Measurements from ENCODE around the gene TMED5.

Gene TMED5

GRCh38 chr1:93120614-93121013 is 59.6 kb downstream of the TMED5 start:
- no peak for FAIRE-seq

GRCh38 chr1:93114391-93114790 is 65.8 kb downstream of the TMED5 start:
- FAIRE-seq: no peak

GRCh38 chr1:93113127-93113526 is 67.1 kb downstream of the TMED5 start:
- no peak for FAIRE-seq

GRCh38 chr1:93111561-93111960 is 68.7 kb downstream of the TMED5 start:
- no peak for FAIRE-seq

GRCh38 chr1:93111065-93111464 is 69.1 kb downstream of the TMED5 start:
- FAIRE-seq: no peak

GRCh38 chr1:93109578-93109977 is 70.6 kb downstream of the TMED5 start:
- no peak for FAIRE-seq

GRCh38 chr1:93108335-93108734 is 71.9 kb downstream of the TMED5 start:
- no peak for FAIRE-seq

GRCh38 chr1:93107395-93107794 is 72.8 kb downstream of the TMED5 start:
- no peak for FAIRE-seq

- FAIRE-seq: no peak
These were observed 74.0 kb downstream of the TMED5 start for GRCh38 chr1:93106226-93106625.

- no peak for FAIRE-seq
These were observed 78.1 kb downstream of the TMED5 start for GRCh38 chr1:93102142-93102541.
